Measurements from ENCODE around the gene SPATA1.
"Not testable (repeated sequence)": the region's sequence is repeated elsewhere in the genome, so short reads cannot be mapped to it uniquely, and the experiment has no call there.

SPATA1 gene

DNA sequence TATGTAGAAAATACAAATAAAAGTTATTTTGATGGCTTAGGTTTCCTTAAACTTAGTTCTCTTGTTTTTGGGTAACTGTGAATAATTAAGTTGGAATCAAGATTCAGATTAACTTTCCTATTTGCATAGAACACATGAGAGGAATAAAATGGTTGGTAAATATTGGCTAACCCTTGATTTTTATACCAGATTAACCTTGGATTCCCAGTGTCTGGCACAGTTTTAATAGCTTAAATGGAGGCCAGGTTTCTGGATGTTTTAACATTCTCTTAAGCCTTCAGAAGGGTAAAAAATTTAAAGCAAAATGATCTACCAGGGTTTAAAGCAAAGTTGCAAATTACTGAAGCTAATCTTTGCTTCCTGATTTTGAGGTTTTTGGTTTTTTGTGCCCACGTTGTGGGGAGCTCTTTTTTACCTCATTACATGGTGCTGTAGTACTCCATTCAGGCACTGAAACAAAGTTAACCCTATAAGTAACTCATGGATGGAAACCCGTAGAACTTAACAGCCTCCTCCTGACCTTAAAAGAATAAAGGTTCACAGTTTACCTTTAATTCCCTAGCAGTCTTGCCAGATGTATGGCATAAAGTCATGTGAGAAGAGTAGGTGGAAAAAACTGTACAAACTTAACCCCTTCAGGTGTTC lies 8.4 kb upstream of the SPATA1 start:
- TF ChIP-seq YY1 (IDR thresholded peaks at IDR 0.05; ENCODE audit: insufficient read depth, insufficient read length) (no peak), ZNF274 (IDR thresholded peaks at IDR 0.05; ENCODE audit: low read depth, low read length) (no peak), SUZ12 (IDR thresholded peaks at IDR 0.05; ENCODE audit: extremely low read depth, insufficient read depth, insufficient read length) (no peak)
- Histone ChIP-seq H3K27me3 (ENCODE audit: insufficient read depth, insufficient read length) (no peaks in the 10 kb centered on the region), H3K9ac (ENCODE audit: insufficient read length, low read depth) (no peak overlapping the region), H3K4me1 (ENCODE audit: insufficient read depth, insufficient read length) (no peaks in the 10 kb centered on the region), H3K9me3 (ENCODE audit: insufficient read depth, low read length) (no peaks in the 10 kb centered on the region), H3K4me3 (ENCODE audit: insufficient read length, low read depth) (no peak overlapping the region), H3K36me3 (ENCODE audit: insufficient read depth, insufficient read length, low read length) (peaks cover 95% of the 10 kb centered on the region)
- DNase-seq (ENCODE audit: low read depth, low spot score) = no peak

GRCh38 chr1:84502927-84503326 lies 3.3 kb upstream of the SPATA1 start:
- no peak for TF ChIP-seq ZNF274 (IDR thresholded peaks at IDR 0.05; ENCODE audit: low read depth, low read length)
- Histone ChIP-seq H3K4me1 (ENCODE audit: insufficient read depth, insufficient read length) (no peaks in the 10 kb centered on the region), H3K9me3 (ENCODE audit: insufficient read depth, low read length) (no peaks in the 10 kb centered on the region), H3K9ac (ENCODE audit: insufficient read length, low read depth) (no peak overlapping the region), H3K36me3 (ENCODE audit: insufficient read depth, insufficient read length, low read length) (peaks cover 55% of the 10 kb centered on the region), H3K4me3 (ENCODE audit: insufficient read length, low read depth) (no peak overlapping the region), H3K27me3 (ENCODE audit: insufficient read depth, insufficient read length) (no peaks in the 10 kb centered on the region)
- no peak for DNase-seq (ENCODE audit: low read depth, low spot score)

DNA sequence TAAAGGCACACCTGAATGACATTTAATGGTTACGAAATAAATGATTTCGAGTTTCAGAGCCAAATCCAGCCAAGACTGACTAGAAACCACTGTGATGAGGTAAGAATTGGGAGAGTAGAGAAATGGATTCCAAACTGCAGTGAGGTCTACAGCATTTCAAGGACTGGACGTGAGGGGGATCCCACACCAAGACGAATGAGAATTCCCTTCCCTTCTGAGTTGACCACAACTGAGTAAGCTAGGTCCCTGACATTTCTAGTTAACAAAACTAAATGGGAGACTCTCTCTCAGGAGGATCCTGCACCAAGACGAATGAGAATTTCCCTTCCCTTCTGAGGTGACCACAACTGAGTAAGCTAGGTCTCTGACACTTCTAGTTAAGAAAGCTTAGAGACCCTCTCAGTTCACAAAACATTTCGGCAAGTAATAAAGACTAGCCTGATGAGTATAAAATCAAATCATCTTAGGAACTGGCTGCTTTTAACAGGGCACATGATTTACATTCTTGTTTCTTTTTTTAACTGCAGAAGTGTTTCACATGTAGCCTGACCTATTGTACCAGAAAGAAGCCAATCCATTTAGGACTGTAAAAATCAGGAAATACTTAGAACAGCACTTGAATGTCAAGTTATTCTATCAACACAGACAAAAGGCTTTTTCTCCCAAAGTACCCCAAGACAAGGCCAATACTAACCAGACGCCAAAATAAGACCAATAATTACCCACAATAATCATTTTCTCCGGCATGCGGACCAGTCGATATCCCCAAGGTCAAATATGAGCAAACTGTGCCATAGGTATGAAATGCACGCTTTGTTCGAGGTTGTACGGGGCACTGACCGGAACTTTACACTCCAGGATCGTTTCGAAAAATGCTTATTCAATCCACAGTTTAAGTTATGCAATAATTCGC lies 1.4 kb upstream of the SPATA1 start:
- no peaks in the 10 kb centered on the region for H3K9me3 ChIP-seq (ENCODE audit: insufficient read depth, low read length)
- DNase-seq (ENCODE audit: low read depth, low spot score) = no peak
- H3K36me3 ChIP-seq (ENCODE audit: insufficient read depth, insufficient read length, low read length) = peaks cover 36% of the 10 kb centered on the region
- no peak for TF ChIP-seq YY1 (IDR thresholded peaks at IDR 0.05; ENCODE audit: insufficient read depth, insufficient read length)
- no peak for TF ChIP-seq SUZ12 (IDR thresholded peaks at IDR 0.05; ENCODE audit: extremely low read depth, insufficient read depth, insufficient read length)
- no peak for TF ChIP-seq ZNF274 (IDR thresholded peaks at IDR 0.05; ENCODE audit: low read depth, low read length)
- H3K27me3 ChIP-seq (ENCODE audit: insufficient read depth, insufficient read length) = no peaks in the 10 kb centered on the region
- peak overlapping the region; percentile 97 for H3K9ac ChIP-seq (ENCODE audit: insufficient read length, low read depth)
- H3K4me1 ChIP-seq (ENCODE audit: insufficient read depth, insufficient read length) = no peaks in the 10 kb centered on the region
- H3K4me3 ChIP-seq (ENCODE audit: insufficient read length, low read depth) = peak overlapping the region; percentile 93

GRCh38 chr1:84505493-84506001 lies 639 bp upstream of the SPATA1 start:
- DNase-seq (ENCODE audit: low read depth, low spot score) = peak; percentile 25
- TF ChIP-seq YY1 (IDR thresholded peaks at IDR 0.05; ENCODE audit: insufficient read depth, insufficient read length) (no peak), SUZ12 (IDR thresholded peaks at IDR 0.05; ENCODE audit: extremely low read depth, insufficient read depth, insufficient read length) (no peak), ZNF274 (IDR thresholded peaks at IDR 0.05; ENCODE audit: low read depth, low read length) (no peak)
- no peaks in the 10 kb centered on the region for H3K4me1 ChIP-seq (ENCODE audit: insufficient read depth, insufficient read length)
- no peaks in the 10 kb centered on the region for H3K9me3 ChIP-seq (ENCODE audit: insufficient read depth, low read length)
- H3K36me3 ChIP-seq (ENCODE audit: insufficient read depth, insufficient read length, low read length) = peaks cover 29% of the 10 kb centered on the region
- peak overlapping the region; percentile 97 for H3K9ac ChIP-seq (ENCODE audit: insufficient read length, low read depth)
- no peaks in the 10 kb centered on the region for H3K27me3 ChIP-seq (ENCODE audit: insufficient read depth, insufficient read length)
- peak overlapping the region; percentile 93 for H3K4me3 ChIP-seq (ENCODE audit: insufficient read length, low read depth)

DNA sequence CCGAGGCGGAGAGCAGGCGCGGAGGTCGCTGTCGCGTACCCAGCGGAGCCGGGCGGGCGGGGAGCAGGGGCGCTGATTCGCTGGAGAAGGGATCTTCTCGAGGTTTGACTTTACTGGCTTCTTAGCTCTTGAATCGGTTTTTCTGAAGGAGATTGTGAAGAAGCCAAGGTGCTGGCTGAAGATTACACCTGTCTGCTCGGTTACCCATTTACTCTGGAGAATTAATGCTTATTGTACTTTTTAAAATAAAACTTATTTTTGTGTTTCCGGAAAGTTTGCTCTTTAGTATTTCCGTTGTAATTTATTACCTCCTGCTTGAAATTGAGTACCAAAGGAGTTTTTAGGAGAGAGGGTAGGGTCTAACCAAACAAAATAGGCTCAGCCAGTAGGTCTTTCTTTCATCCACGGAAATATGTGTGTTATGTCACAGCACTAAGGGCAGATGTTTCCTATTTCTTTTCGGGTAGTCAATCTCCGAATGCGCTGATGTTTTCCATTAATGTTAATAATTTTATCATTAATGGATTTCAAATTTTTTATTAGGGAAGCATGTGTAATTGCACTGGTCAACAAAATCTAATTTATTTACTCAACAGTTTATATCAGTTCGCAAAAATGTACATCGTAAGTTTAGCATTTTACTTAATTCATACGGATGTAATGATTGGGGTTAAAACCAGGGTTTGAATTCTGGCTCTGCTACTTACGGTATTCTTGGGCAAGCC lies 705 bp downstream of the SPATA1 start:
- Histone ChIP-seq H3K9me3 (ENCODE audit: insufficient read depth, low read length) (no peaks in the 10 kb centered on the region), H3K4me1 (ENCODE audit: insufficient read depth, insufficient read length) (no peaks in the 10 kb centered on the region), H3K27me3 (ENCODE audit: insufficient read depth, insufficient read length) (no peaks in the 10 kb centered on the region), H3K36me3 (ENCODE audit: insufficient read depth, insufficient read length, low read length) (peaks cover 16% of the 10 kb centered on the region), H3K9ac (ENCODE audit: insufficient read length, low read depth) (peak overlapping the region; percentile 57), H3K4me3 (ENCODE audit: insufficient read length, low read depth) (peak overlapping the region; percentile 93)
- DNase-seq (ENCODE audit: low read depth, low spot score) = no peak
- TF ChIP-seq ZNF274 (IDR thresholded peaks at IDR 0.05; ENCODE audit: low read depth, low read length) (no peak), YY1 (IDR thresholded peaks at IDR 0.05; ENCODE audit: insufficient read depth, insufficient read length) (no peak), SUZ12 (IDR thresholded peaks at IDR 0.05; ENCODE audit: extremely low read depth, insufficient read depth, insufficient read length) (no peak)

DNA sequence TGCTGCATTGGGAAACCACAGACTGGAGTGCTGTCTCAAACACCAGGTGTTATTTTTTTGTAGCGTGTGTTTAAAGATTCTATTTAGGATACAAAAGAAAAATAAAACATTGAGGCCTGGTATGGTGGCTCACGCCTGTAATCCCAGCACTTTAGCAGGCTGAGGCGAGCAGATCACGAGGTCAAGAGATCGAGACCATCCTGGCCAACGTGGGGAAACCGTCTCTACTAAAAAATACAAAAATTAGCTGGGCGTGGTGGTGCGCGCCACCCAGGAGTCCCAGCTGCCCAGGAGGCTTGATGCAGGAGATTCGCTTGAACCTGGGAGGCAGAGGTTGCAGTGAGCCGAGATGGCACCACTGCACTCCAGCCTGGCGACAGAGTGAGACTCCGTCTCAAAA lies 1.7 kb downstream of the SPATA1 start:
- not testable (repeated sequence) for DNase-seq (ENCODE audit: low read depth, low spot score); H3K4me1 ChIP-seq (ENCODE audit: insufficient read depth, insufficient read length); H3K27me3 ChIP-seq (ENCODE audit: insufficient read depth, insufficient read length); H3K4me3 ChIP-seq (ENCODE audit: insufficient read length, low read depth); H3K9me3 ChIP-seq (ENCODE audit: insufficient read depth, low read length); H3K9ac ChIP-seq (ENCODE audit: insufficient read length, low read depth)
- peaks cover 12% of the 10 kb centered on the region for H3K36me3 ChIP-seq (ENCODE audit: insufficient read depth, insufficient read length, low read length)

DNA sequence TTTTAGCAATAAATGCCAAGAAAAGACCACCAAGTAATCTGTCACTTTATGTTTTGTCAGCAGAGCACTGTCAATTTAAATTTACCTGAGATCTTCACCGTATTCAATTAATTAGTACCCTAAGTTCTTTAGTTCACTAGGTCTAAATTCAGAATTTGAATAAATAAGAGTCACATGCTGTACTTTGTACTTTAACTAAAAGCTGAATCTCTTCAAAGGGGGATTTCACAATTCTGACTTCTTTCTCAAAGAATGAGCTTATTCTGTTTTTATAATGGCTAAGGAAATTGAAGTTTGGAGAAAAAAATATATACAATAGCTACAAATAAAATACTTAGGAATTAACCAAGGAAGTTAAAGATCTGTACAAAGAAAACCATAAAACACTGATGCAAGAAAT lies 2.3 kb downstream of the SPATA1 start:
- Histone ChIP-seq H3K27me3 (ENCODE audit: insufficient read depth, insufficient read length) (no peaks in the 10 kb centered on the region), H3K9ac (ENCODE audit: insufficient read length, low read depth) (no peak overlapping the region), H3K36me3 (ENCODE audit: insufficient read depth, insufficient read length, low read length) (peaks cover 7% of the 10 kb centered on the region), H3K4me3 (ENCODE audit: insufficient read length, low read depth) (no peak overlapping the region), H3K4me1 (ENCODE audit: insufficient read depth, insufficient read length) (no peaks in the 10 kb centered on the region), H3K9me3 (ENCODE audit: insufficient read depth, low read length) (no peaks in the 10 kb centered on the region)
- DNase-seq (ENCODE audit: low read depth, low spot score) = no peak
- TF ChIP-seq ZNF274 (IDR thresholded peaks at IDR 0.05; ENCODE audit: low read depth, low read length) (no peak), SUZ12 (IDR thresholded peaks at IDR 0.05; ENCODE audit: extremely low read depth, insufficient read depth, insufficient read length) (no peak)
